Testis (tissue), 2 donors: ENCODE data around the gene ABCC3.

Source experiments
- POLR2A ChIP-seq: fragments of 450-650 bp; IDR thresholded peaks from one replicate; pipeline ENCODE4 v1.6.1; 2017; ENCODE audit warnings: antibody characterized with exemption, mild to moderate bottlenecking, moderate library complexity
- TF ChIP-seq, protein P1 (sequence below), 3 experiments: fragments of 450-650 bp in 2 of 3; fragments of 200-600 bp in 1 of 3; sonication (generic) in 1 of 3; IDR thresholded peaks; one replicate each; pipeline ENCODE4 v1.5.1; 2016 to 2019; ENCODE audit warnings: antibody characterized with exemption in 3 of 3, mild to moderate bottlenecking in 2 of 3, moderate library complexity in 1 of 3

DNA sequence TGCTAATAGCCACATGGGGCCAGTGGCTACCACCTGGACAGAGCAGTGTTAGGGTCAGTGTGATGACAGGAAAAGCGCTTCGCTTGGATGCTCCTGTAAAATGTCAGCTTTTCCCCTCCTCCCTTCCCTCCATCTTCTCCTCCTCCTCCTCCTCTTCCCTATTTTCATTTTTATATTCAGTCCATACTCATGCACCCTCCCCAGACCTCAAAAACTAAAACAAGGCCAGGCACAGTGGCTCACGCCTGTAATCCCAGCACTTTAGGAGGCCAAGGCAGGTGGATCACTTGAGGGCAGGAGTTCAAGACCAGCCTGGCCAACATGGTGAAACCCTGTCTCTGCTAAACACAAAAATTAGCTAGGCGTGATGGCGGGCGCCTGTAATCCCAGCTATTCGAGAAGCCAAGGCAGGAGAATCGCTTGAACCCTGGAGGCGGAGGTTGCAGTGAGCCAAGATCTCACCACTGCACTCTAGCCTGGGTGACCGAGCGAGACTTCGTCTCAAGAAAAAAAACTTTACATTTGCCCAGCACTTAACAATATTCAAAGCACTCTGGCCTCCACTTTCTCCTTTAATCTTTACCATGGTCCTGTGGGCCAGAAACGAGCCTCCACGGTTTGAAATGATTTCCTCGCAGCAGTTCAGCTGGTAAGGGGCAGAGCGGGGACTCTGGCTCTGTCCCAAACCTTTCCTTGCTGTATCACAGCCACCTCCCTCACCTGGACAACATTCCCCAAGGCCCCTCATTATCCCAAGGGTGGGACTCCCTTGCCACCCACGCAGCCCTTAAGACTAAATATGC lies 51.2 kb downstream of the ABCC3 start:
- TF ChIP-seq, protein P1, sequence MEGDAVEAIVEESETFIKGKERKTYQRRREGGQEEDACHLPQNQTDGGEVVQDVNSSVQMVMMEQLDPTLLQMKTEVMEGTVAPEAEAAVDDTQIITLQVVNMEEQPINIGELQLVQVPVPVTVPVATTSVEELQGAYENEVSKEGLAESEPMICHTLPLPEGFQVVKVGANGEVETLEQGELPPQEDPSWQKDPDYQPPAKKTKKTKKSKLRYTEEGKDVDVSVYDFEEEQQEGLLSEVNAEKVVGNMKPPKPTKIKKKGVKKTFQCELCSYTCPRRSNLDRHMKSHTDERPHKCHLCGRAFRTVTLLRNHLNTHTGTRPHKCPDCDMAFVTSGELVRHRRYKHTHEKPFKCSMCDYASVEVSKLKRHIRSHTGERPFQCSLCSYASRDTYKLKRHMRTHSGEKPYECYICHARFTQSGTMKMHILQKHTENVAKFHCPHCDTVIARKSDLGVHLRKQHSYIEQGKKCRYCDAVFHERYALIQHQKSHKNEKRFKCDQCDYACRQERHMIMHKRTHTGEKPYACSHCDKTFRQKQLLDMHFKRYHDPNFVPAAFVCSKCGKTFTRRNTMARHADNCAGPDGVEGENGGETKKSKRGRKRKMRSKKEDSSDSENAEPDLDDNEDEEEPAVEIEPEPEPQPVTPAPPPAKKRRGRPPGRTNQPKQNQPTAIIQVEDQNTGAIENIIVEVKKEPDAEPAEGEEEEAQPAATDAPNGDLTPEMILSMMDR (IDR thresholded peaks at IDR 0.05), result no peak
- TF ChIP-seq POLR2A, result no peak
